KBM-7 (cell line): ENCODE measurements around the gene CTIF.

ENCODE experiments used
- DNase-seq: peaks from one replicate; pipeline ENCODE4 v3.0.0-alpha.2; 2015
- in situ Hi-C: fragments of 300-500 bp; cut with MboI; formaldehyde crosslinking; loops from 2 replicates; pipeline ENCODE4 v1.14.3; 2020; ENCODE audit warnings: low sequenced_read_pairs, low pct_unique_long_range_greater_than_20kb, mixed read lengths

Gene CTIF

DNA sequence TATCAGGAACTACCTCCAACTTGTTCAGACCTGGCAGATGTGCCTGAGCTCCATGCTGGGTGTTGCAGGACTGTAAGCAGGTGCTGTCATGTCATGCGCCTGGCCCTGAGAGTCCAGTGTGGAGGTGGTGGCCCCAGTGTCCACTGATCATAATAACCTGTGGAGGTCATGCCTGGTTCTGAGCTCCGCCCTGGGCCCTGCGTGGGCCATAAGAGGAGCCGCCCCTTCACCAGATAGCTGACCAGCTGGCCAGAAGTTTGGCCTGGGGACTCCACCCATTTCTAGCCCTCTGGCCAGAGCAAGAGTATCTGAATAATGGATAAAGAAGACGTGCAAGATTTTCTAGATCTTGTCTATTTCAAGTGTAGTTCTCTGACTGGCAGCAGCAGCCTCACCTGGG, 72.4 kb downstream of the CTIF start:
- in situ Hi-C loops, result no loop called here
- DNase-seq, result no peak

DNA sequence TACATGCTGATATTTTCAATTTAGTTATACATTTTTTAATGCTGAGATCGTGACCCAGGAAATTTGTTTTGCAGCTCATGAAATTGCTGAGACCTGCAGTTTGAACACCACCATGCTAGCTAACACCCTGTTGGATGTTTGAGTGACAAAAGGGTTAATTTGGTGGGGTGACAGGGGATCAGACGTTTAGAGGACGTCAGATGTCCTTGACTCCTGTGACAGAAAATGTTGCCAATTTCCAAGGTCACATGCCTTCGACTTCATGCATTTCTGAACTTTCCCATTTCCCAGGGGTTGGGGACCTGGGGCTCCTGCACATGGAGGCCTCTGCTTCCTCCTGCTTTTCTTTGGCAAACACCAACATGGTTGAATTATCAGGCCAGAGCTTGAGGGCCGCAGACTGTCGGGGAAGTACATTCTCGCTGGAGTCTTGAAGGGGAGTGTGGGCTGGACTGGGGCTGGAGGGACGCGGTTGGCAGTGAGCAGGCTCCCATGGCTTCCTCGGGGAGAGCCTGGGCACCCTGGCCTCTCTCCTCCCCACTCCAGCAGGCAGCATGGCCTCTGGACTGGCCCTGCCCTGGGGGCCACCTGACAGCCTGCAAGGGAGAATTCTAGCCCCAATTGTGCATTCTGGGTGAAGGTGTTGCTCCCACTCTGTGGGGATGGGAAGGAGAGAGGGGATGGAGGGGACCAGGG, 73.1 kb downstream of the CTIF start:
- in situ Hi-C loops, result no loop called here
- DNase-seq, result no peak

- in situ Hi-C loops, result no loop called here
- DNase-seq, result no peak
Measured at GRCh38 chr18:48612511-48612910, 73.7 kb downstream of the CTIF start.

GRCh38 chr18:48612917-48613316, 74.1 kb downstream of the CTIF start:
- DNase-seq, result no peak
- in situ Hi-C loops, result no loop called here

DNA sequence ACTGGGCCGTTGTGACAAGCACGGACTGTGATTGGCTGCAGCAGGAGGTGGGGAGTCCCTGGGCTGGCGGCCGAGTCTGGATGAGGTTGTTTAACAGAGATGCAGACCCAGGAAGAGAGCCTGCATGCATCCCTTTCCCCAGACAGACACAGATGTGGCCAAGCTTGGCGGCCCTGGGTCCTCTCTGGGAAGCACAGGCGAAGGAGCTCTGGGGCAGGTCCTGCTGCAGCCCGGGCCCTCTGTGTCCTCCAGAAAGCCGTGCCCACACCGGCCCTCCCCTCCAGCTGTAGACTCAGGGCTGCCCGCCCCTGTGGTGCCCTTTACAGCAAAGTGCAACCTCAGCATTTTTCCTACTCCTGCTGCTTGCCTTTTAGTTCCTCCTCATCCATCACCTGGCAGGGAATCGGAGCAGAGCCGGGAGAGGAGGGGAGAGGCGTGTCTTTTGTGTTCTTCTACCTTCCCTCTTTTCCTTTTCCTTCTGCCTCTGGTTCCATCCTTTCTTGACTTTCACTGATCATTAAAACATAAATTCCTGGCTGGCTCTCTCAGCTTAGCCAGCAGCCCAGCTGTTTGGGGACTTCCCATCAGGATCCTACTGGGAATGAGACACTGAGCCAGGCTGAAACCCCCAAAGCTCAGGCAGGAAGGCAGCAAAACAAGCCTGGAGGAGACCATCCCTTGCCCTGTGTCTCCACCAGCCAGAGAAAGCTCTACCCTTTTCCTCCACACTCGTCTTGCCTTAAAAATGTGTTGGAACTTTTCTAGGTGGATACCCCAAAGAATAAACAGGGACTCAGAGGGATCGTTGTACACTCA, 75.0 kb downstream of the CTIF start:
- in situ Hi-C loops, result no loop called here
- no peak for DNase-seq

DNA sequence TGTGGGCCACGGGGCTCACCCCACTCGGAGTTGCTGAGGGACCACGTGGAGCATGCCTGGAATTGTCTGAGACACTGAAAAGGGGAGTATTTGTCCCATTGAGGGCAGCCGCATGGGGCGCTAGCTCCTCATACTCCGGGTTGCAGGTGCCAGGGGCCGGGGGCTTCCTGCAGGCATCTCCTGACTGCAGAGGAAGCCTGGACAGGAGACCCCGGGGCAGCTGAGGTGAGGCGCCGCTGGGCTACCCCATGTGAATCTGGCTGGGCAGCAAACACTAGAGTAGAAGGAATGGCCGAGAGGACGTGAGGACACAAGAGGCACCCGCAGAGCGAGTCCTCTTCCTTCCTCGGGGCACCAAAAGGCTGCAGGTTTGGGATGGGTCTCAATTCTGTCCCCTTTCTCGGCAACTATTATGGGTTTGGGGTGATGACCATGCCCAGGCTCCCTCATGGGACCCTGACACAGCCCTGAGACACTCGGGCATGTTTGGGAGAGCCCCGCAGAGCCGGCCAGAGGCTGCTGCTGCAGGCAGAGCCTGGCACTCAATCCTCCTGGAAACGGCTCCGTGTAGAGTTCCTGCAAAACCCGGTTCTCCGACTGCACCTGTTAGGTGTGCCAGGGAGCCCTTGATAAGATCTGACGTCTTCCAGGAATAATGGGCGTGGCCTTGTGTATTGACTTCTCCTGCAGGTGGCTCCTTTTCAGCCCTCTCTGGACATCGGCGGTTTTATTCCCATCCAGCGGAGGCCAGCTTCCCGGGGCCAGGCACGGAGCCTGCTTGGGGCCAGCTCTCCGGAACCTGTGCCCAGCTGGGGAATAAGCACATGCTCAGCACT, 77.0 kb downstream of the CTIF start:
- DNase-seq, result no peak
- in situ Hi-C loops, result no loop called here

GRCh38 chr18:48616484-48617255, 77.8 kb downstream of the CTIF start:
- in situ Hi-C loops, result no loop called here
- DNase-seq, result no peak

DNA sequence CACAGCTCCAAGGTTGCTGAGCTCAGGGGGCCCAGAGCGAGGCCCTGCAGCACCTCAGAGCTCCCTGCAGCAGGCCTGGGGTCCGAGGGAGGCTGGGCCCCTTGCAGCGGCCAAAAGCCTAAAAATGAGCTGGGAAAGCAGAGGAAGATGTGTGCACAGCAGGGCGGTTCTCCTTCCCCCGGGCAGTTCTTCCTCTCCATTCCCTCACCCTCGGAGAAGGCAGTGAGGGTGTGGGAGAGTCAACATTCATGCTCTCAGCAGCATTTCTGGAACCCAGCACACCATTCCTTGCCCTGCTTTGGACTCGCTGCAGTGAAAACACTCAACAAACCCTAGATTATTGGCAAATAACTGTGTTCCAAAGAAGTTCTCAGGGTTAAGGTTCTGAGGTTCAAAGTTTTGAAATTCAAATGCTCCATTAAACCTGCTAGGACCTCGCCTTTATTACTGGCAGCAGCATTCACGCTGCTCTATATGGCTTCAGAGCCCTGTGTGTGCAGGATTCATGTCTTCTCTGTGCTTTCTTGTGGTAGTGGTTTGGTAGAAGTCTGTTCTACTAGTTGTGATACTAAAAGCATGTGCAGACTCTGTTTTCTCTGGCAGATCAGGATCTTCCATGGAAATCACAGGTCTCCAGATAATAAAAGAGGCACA, 79.1 kb downstream of the CTIF start:
- no peak for DNase-seq

DNA sequence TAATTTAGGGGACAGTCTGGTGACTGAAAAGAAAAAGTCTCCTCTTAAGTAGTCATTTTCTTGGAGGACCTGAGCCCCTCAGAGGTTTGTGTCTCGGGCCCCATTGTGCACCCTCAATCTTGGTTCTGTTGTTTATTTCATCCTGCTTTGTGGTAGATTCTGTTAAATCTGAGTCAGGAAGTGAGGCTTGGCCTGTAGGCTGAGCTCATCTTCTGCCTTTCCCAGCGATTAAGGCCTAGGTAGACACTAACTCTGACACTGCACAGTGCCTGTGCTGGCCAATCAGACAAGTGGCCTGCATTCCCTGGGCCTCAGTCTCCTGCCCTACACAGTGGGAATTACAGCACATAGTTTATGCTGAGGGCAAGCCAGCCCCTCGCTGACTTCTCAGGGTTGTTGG, 80.2 kb downstream of the CTIF start:
- DNase-seq, result no peak
- in situ Hi-C loops, result no loop called here

More for the DNA sequence above, 79.1 kb downstream of the CTIF start:
- in situ Hi-C loops, result no loop called here

- DNase-seq, result no peak
- in situ Hi-C loops, result no loop called here
Measured at GRCh38 chr18:48619501-48619900, 80.7 kb downstream of the CTIF start.

DNA sequence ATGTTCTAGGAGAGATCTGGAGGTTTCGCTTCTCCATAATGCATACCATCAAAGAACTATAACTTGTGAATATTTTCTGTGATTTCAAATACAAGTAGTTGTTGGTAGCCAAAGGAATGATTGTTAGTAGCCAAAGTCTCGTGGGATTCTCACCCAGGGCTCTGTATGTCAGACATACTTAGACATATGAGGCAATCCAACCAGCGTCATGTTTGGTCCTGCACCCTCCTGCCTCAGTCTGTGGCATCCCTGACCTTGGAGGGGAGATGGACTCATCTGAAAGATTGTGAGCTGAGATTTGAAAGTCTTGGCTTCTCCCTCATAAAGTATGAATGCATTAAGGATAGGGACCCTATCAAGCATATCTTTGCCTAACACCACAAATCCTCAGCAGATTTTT, 81.2 kb downstream of the CTIF start:
- in situ Hi-C loops, result no loop called here
- DNase-seq, result no peak

GRCh38 chr18:48621240-48621639, 82.4 kb downstream of the CTIF start:
- DNase-seq, result no peak
- in situ Hi-C loops, result no loop called here

DNA sequence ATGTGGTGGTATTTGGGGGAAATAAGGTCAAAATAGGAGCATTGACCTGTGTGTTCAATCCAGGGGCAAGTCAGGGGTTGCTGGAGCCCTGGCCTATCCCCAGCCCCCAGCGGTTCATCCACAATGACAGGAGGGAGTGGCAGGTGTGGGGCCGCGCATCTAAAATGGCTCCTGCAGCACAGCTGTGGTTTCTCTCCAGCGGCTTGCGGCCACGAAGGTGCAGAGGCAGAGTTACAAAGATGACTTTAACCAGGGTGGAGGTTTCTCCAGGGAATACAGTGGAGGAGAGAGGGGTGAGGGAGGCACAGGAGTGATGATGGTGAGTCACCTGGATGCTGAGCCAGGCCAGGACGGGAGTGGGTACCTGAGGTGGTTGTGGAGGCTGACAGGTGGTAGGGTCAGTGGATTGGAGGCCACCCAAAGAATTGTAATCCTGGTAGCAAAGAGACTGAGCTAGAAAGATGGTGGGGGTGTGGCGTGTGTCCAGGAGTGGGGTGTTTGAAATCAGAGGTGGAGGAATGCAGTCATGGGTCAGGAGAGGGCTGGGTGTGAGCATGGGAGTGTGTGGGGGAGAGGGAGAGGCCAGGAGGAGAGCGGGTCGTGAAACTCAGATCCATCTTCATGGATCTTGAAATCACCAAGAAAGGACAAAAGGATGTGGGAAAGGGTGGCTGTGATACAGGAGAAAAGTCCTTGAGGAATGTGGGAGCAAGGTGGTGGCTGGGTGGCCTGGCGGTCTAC, 83.2 kb downstream of the CTIF start:
- no peak for DNase-seq
- in situ Hi-C loops, result no loop called here

DNA sequence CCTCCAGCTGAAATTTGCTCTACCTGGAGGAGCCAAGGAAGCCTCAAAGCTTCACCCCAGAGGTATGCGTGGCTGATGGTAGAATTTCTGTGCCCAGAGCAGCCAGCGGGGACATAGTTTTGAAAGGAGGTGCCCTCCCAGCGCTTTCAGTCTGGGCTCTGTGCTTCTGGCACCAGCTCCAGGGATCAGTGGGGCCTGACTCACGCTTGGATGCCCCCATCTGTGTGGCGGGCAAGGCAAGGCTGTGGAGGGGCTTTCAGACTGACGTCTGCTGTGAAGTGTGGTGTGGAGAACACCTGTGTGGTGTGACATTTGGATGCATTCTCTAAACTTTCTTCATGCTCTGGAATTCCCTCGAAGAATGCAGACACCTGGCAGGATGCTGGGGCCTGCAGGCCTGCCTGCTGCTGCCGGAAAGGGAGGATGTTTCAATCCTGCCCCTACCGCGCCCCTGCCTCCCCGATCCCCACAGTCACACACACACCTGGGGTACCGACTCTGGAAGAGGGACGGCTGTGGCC, 84.1 kb downstream of the CTIF start:
- DNase-seq, result no peak
- in situ Hi-C loops, result no loop called here

- in situ Hi-C loops, result no loop called here
Measured at GRCh38 chr18:48623468-48624235, 84.8 kb downstream of the CTIF start.

DNA sequence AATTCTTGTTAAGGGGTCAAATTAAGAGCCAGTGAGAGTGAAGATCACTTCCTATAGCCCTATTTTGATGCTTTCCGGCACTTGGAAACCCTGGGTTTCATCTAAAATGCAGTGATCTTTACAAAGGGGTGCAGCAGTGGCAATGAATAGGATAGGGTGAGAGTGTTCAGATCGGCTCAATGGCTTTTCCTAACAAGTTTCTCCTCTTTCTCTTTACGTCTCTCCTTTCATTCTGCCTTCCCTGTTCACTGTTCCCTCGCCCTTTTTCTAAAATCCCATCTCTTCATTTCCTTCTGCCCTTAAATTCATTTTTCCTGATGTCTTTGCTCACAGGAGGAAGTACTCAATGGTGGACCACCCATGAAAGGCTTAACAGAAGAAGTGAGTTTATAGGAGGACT, 86.0 kb downstream of the CTIF start:
- no peak for DNase-seq
- in situ Hi-C loops, result loop anchor here (25.0 kb wide), 1 partner anchor 88 kb away; the partner anchor contains the start of gene CTIF

More at GRCh38 chr18:48623468-48624235, 84.8 kb downstream of the CTIF start:
- no peak for DNase-seq

DNA sequence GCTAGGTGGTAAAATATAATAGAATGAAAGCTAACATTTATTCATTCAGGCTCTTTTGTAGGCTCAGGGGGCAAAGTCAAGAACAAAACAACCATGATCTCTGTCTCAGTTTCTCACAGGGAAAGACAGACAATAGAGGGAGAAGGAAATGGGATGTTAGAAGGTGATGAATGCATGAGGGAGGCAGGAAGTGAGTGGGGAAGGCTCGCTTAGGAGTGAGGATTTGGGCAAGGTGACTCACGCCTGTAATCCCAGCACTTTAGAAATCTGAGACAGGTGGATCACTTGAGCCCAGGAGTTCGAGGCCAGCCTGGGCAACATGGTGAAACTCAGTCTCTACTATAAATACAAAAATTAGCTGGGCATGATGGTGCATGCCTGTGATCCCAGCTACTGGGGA, 88.4 kb downstream of the CTIF start:
- in situ Hi-C loops, result loop anchor here (25.0 kb wide), 1 partner anchor 90 kb away; the partner anchor contains the start of gene CTIF
- no peak for DNase-seq
